Panc1 (cell line): ENCODE measurements around the gene DIAPH1. TPM values are rescaled to one million over a fixed set of nuclear protein-coding genes. Genes with fewer than 3 reads are reported as not detected.

Experiments used
- ATAC-seq: fragments of 200-7000 bp; cut with Tn5 transposase; 2 replicates; pipeline ENCODE4 v1.9.1; 2020; ENCODE audit warnings: mild to moderate bottlenecking, moderate library complexity
- BruUV-seq: library from RNA; stranded (reverse); fragments of 400-500 nt; replicated peaks from 2 replicates; lab custom pipeline; 2021; lab: Mats Ljungman, UMichigan
- CTCF ChIA-PET: fragments of 300-600 bp; sonication (Branson Sonifier 250); formaldehyde crosslinking; loops from one replicate; lab custom pipeline; 2022; ENCODE audit warnings: antibody characterized with exemption; lab: Charles Lee
- POLR2A ChIA-PET: fragments of 300-600 bp; sonication (Branson Sonifier 250); formaldehyde crosslinking; loops from one replicate; lab custom pipeline; 2022; ENCODE audit warnings: antibody characterized with exemption; lab: Charles Lee
- DNase-seq: peaks from one replicate; pipeline ENCODE4 v3.0.0-alpha.2; 2010; ENCODE audit warnings: low read depth, low spot score
- H3K27ac ChIP-seq: 2 replicates; pipeline ENCODE4 v1.5.1; 2011; ENCODE audit warnings: mild to moderate bottlenecking, low read length, inconsistent platforms
- H3K27me3 ChIP-seq: fragments of 200-500 bp; sonication (Bioruptor generic); 2 replicates; pipeline ENCODE4 v1.6.0; 2014; ENCODE audit warnings: low read length, inconsistent platforms; ENCODE audit not compliant: control insufficient read depth, insufficient read depth
- H3K36me3 ChIP-seq: fragments of 200-500 bp; sonication (Bioruptor generic); 2 replicates; pipeline ENCODE4 v1.5.1; 2014; ENCODE audit warnings: inconsistent platforms, mild to moderate bottlenecking, low read length, moderate library complexity; ENCODE audit not compliant: control insufficient read depth, insufficient read depth
- H3K4me1 ChIP-seq: 2 replicates; pipeline ENCODE4 v1.5.1; 2011; ENCODE audit warnings: inconsistent platforms, mild to moderate bottlenecking, low read length, moderate library complexity; ENCODE audit not compliant: control insufficient read depth, insufficient read depth
- H3K4me3 ChIP-seq, 2 experiments: 2 replicates each; pipeline ENCODE4 v1.5.1; 2011 to 2012; ENCODE audit warnings: low read depth in 2 of 2, low read length in 2 of 2, mild to moderate bottlenecking in 2 of 2, inconsistent platforms in 1 of 2, moderate library complexity in 1 of 2
- H3K9me3 ChIP-seq: fragments of 200-500 bp; sonication (Bioruptor generic); 2 replicates; pipeline ENCODE4 v1.5.1; 2014; ENCODE audit warnings: low read depth, mild to moderate bottlenecking, inconsistent platforms, low read length, moderate library complexity; ENCODE audit not compliant: control insufficient read depth, insufficient read depth
- POLR2AphosphoS5 ChIP-seq: IDR thresholded peaks from 2 replicates; pipeline ENCODE4 v1.6.1; 2012; ENCODE audit warnings: mild to moderate bottlenecking, low read depth, low read length, moderate library complexity
- SIN3A ChIP-seq: IDR thresholded peaks from 2 replicates; pipeline ENCODE4 v1.6.1; 2012; ENCODE audit warnings: low read depth, mild to moderate bottlenecking, low read length, moderate library complexity, borderline replicate concordance; ENCODE audit not compliant: insufficient read depth
- TCF7L2 ChIP-seq: IDR thresholded peaks from 2 replicates; pipeline ENCODE4 v1.6.1; 2011; ENCODE audit warnings: mild to moderate bottlenecking, low read depth, low read length, inconsistent platforms
- in situ Hi-C: cut with HindIII; loops from 2 replicates; pipeline ENCODE4 v1.10.0; 2016; ENCODE audit warnings: low sequenced_read_pairs, low pct_unique_long_range_greater_than_20kb
- intact Hi-C: fragments of 100-400 bp; cut with micrococcal nuclease; formaldehyde crosslinking; loops from one replicate; pipeline ENCODE4 v1.10.0; 2022; ENCODE audit not compliant: unreplicated experiment
- total RNA-seq: library from RNA; stranded (reverse); gene quantifications from one replicate; pipeline ENCODE4 v1.2.1, GENCODE V29; 2021; ENCODE audit not compliant: unreplicated experiment
- TF ChIP-seq, protein P1 (sequence below): fragments of 450-650 bp; IDR thresholded peaks from 2 replicates; pipeline ENCODE4 v1.5.1; 2017; ENCODE audit warnings: mild to moderate bottlenecking
- TF ChIP-seq, protein P2 (sequence below), 2 experiments: IDR thresholded peaks; 2 replicates each; pipeline ENCODE4 v1.6.1; 2011 to 2012; ENCODE audit warnings: low read depth in 2 of 2, control low read depth in 1 of 2, low read length in 1 of 2, mild to moderate bottlenecking in 1 of 2, moderate library complexity in 1 of 2; ENCODE audit not compliant: insufficient read depth in 1 of 2

DIAPH1 gene
- total RNA-seq, 1 experiment from 2014 or later: 155 TPM

DNA sequence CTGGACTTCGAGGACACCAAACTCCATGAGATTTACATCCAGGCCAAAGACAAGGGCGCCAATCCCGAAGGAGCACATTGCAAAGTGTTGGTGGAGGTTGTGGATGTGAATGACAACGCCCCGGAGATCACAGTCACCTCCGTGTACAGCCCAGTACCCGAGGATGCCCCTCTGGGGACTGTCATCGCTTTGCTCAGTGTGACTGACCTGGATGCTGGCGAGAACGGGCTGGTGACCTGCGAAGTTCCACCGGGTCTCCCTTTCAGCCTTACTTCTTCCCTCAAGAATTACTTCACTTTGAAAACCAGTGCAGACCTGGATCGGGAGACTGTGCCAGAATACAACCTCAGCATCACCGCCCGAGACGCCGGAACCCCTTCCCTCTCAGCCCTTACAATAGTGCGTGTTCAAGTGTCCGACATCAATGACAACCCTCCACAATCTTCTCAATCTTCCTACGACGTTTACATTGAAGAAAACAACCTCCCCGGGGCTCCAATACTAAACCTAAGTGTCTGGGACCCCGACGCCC lies 141.7 kb downstream of the DIAPH1 start:
- intact Hi-C loops: no loop called here
- no peak for TF ChIP-seq SIN3A
- TF ChIP-seq POLR2AphosphoS5: no peak
- no peak for TF ChIP-seq TCF7L2
- TF ChIP-seq, protein P1, sequence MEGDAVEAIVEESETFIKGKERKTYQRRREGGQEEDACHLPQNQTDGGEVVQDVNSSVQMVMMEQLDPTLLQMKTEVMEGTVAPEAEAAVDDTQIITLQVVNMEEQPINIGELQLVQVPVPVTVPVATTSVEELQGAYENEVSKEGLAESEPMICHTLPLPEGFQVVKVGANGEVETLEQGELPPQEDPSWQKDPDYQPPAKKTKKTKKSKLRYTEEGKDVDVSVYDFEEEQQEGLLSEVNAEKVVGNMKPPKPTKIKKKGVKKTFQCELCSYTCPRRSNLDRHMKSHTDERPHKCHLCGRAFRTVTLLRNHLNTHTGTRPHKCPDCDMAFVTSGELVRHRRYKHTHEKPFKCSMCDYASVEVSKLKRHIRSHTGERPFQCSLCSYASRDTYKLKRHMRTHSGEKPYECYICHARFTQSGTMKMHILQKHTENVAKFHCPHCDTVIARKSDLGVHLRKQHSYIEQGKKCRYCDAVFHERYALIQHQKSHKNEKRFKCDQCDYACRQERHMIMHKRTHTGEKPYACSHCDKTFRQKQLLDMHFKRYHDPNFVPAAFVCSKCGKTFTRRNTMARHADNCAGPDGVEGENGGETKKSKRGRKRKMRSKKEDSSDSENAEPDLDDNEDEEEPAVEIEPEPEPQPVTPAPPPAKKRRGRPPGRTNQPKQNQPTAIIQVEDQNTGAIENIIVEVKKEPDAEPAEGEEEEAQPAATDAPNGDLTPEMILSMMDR: no peak
- TF ChIP-seq, protein P2, sequence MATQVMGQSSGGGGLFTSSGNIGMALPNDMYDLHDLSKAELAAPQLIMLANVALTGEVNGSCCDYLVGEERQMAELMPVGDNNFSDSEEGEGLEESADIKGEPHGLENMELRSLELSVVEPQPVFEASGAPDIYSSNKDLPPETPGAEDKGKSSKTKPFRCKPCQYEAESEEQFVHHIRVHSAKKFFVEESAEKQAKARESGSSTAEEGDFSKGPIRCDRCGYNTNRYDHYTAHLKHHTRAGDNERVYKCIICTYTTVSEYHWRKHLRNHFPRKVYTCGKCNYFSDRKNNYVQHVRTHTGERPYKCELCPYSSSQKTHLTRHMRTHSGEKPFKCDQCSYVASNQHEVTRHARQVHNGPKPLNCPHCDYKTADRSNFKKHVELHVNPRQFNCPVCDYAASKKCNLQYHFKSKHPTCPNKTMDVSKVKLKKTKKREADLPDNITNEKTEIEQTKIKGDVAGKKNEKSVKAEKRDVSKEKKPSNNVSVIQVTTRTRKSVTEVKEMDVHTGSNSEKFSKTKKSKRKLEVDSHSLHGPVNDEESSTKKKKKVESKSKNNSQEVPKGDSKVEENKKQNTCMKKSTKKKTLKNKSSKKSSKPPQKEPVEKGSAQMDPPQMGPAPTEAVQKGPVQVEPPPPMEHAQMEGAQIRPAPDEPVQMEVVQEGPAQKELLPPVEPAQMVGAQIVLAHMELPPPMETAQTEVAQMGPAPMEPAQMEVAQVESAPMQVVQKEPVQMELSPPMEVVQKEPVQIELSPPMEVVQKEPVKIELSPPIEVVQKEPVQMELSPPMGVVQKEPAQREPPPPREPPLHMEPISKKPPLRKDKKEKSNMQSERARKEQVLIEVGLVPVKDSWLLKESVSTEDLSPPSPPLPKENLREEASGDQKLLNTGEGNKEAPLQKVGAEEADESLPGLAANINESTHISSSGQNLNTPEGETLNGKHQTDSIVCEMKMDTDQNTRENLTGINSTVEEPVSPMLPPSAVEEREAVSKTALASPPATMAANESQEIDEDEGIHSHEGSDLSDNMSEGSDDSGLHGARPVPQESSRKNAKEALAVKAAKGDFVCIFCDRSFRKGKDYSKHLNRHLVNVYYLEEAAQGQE (IDR thresholded peaks at IDR 0.05; ENCODE audit: insufficient read depth in 1 of 2, low read depth in 2 of 2, low read length in 1 of 2): no peak
- no peak for ATAC-seq
- H3K36me3 ChIP-seq: no peaks in the 10 kb centered on the region
- H3K4me1 ChIP-seq: peaks cover 12% of the 10 kb centered on the region
- POLR2A ChIA-PET: interaction anchor here (1.2 kb wide), 1 partner anchor 16 kb away, joined by 4 read pairs; no protein-coding TSS in a partner anchor
- H3K27me3 ChIP-seq: no peaks in the 10 kb centered on the region
- peak overlapping the region; percentile 90 to 93 for H3K4me3 ChIP-seq
- no TSS peak for BruUV-seq
- no peak for DNase-seq
- in situ Hi-C loops: no loop called here
- H3K9me3 ChIP-seq: no peaks in the 10 kb centered on the region
- CTCF ChIA-PET: interaction anchor here (0.5 to 0.7 kb wide), 3 partner anchors 26 to 391 kb away, joined by 3 to 4 read pairs (median 3); partner anchors contain the start of gene PCDHGB7
- H3K27ac ChIP-seq: no peak overlapping the region

DNA sequence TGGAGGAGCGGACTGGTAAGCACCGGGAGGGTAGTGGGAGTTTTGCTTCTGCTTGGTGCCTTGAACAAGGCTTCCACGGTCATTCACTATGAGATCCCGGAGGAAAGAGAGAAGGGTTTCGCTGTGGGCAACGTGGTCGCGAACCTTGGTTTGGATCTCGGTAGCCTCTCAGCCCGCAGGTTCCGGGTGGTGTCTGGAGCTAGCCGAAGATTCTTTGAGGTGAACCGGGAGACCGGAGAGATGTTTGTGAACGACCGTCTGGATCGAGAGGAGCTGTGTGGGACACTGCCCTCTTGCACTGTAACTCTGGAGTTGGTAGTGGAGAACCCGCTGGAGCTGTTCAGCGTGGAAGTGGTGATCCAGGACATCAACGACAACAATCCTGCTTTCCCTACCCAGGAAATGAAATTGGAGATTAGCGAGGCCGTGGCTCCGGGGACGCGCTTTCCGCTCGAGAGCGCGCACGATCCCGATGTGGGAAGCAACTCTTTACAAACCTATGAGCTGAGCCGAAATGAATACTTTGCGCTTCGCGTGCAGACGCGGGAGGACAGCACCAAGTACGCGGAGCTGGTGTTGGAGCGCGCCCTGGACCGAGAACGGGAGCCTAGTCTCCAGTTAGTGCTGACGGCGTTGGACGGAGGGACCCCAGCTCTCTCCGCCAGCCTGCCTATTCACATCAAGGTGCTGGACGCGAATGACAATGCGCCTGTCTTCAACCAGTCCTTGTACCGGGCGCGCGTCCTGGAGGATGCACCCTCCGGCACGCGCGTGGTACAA lies 142.5 kb downstream of the DIAPH1 start:
- intact Hi-C loops (no loop called here), in situ Hi-C loops (no loop called here)
- ATAC-seq (peak; percentile 73), DNase-seq (peak; percentile 18)
- no peaks in the 10 kb centered on the region for H3K36me3 ChIP-seq
- peaks cover 12% of the 10 kb centered on the region for H3K4me1 ChIP-seq
- POLR2A ChIA-PET: interaction anchor here (0.6 to 1.2 kb wide), 2 partner anchors 10 to 16 kb away, joined by 4 to 6 read pairs; no protein-coding TSS in a partner anchor
- peak overlapping the region; percentile 90 to 93 for H3K4me3 ChIP-seq
- TF ChIP-seq, protein P2 (IDR thresholded peaks at IDR 0.05; ENCODE audit: insufficient read depth in 1 of 2, low read depth in 2 of 2, low read length in 1 of 2): 0 out of 4 replicates have a peak, but pooled peaks of 1 of the 2 experiments have one; percentile 9
- TF ChIP-seq POLR2AphosphoS5: no peak
- TF ChIP-seq SIN3A: peak; percentile 36; the same call in 1 of the 2 replicates
- CTCF ChIA-PET: interaction anchor here (0.5 to 1.8 kb wide), 9 partner anchors 10 to 390 kb away, joined by 3 to 12 read pairs (median 5); partner anchors contain the start of genes PCDHGA10 and PCDHGB7
- BruUV-seq: TSS peak; percentile 75
- no peaks in the 10 kb centered on the region for H3K9me3 ChIP-seq
- no peaks in the 10 kb centered on the region for H3K27me3 ChIP-seq
- peak overlapping the region; percentile 89 for H3K27ac ChIP-seq
